KG1 (cell line): Measurements from ENCODE around the gene DPY30.

ENCODE experiments used
- DNase-seq: peaks from one replicate; lab custom pipeline; 2025; lab: John Stamatoyannopoulos, UW

DPY30 gene

DNA sequence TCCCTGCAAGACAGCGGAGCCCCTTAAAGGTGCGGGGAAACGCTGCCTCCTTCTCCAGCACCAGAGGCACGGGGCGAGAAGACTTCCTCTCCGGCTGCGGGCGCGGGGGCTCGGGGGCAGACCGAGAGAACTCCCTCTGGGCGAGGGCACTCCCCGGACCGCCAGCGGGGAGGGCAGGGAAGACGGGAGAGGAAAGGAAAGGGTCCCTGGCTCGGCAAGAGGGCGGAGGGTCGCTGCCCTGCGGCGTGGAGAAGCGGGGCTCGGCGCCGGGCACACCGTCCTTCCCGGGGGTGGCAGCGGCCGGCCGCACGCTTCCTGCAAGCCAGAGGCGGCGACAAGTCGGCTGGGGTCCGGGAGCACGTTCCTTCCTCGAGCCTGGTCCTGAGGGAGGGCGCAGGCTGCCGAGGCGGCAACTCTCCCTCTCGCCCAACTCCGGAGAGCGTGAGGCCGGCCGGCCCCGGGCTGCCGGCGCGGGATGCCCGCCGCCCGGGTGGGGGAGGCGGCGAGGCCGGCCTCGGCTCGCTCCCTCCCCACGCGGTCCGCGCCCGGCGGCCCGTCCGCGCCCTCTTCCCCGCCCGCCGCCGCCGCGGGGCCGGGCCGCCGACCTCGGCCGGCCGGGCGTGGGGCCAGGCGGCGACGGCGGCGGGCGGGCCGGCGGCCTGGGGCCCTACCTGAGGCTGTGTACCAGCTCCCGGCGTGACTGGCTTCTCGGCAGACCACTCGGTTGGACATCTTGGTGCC lies 29.9 kb downstream of the DPY30 start:
- no peak for DNase-seq

DNA sequence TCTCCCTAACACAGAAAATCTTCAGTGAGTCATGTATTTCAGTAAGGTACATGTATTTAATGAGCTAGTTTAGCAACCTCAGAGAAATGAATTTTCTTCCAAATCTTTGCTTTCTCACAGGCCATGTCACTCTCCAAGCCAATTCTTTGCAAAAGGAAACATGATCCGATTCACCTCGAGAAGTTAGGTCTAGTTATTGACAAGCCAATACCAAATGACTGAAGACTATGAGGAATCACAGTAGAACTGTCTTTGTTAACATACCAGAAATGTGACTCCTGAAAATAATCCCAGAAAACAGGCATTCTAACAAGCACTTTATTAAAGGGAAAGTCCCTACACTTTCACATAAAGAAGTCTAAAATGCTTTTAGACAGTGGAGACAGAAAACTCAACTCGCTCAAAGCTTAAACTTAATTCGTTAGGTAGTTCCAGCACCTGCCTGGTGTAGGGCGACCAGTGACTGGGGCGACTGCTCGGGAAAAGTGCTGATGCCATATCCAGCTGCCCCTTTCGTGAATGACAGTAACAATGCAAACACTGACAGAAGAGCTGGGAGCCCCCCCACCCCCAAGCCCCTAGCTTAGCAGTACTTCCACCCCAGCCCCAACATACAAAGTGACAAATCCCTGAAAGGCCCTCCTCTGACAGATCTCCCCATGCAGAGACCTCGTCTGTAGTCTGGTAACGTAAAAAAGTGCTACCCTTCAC lies 30.6 kb downstream of the DPY30 start:
- DNase-seq, result no peak

DNA sequence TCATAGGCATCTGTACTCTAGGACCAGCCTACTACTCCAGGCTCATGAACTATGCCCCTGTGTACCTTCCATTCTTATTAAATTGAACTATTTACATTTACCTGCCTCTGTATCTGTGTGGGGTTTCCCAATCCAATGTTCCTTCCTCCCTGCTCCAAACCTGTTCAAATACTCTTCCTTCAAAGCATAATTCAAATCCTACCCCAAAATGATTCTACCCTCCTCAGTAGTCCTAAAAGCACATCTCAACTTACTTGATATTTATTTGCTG lies 32.5 kb downstream of the DPY30 start:
- DNase-seq, result no peak

DNA sequence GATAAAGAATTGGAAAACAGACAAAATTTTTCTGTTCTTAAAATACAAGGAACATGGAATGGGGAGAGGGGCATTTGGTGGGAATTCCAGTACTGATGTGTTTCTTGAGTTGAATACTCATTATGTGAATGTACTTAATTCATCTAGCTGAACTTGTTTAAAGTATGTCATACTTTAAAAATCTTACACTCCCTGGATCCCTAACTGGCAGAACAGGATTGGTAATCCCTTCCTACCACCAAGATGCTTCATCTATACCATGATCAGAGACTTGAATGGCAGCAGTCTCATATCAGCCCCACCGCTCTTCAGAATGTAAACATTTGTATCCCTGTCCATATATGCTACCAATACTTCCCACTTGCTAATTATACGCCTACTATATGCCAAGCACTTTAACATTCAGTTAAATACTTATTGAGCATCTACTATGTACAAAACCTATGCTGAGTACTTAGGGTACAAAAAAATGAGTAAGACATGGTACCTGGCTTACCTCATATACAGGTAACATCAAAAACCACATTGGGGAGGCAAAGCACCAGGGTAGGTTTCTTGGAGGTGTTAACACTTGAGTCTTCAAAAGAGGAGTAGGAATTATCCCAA lies 34.1 kb downstream of the DPY30 start:
- no peak for DNase-seq

DNA sequence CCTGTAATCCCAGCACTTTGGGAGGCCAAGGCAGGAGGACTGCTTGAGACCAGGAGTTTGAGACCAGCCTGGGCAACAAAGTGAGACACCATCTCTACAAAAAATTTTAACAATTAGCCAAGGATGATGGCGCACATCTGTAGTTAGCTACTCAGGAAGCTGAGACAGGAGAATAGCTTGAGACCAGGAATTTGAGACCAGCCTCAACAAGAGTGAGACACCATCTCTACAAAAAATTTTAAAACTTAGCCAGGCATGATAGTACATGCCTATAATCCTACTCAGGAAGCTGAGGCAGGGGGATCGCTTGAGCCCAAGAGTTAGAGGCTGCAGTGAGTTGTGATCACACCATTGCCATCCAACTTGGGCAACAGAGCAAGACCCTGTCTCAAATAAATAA lies 35.8 kb downstream of the DPY30 start:
- DNase-seq, result no peak

DNA sequence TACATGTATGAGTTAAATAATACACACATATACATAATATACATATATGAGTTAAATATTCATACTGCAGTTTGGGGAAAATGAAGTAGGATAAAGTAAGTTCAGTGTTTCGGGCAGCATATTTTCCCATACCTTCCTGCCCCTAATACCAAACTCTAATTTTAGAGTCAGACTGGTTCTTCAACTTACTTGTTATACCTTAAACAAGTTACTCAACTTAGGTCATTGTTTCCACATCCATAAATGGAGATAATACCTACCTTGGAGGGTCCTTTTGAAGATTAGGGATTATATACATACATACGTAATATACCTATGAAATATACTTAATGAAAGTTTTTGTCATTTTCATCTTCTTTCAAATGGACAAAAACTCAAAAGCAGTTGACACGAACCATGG lies 37.2 kb downstream of the DPY30 start:
- DNase-seq, result no peak

DNA sequence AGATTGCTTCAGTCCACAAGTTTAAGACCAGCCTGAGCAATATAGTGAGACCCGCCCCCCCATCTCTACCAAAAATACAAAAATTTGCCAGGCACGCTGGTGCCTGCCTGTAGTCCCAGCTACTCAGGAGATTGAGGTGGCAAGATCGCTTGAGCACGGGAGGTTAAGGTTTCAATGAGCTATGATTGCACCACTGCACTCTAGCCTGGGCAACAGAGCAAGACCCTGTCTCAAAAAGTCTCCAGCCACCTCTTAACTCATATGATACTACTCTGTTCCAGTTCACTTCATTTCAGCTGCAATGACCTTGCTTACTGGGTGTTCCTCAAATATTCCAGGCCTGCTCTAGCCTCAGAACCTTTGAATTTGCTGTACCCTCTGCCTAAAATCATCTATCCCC lies 40.2 kb downstream of the DPY30 start:
- DNase-seq, result no peak

DNA sequence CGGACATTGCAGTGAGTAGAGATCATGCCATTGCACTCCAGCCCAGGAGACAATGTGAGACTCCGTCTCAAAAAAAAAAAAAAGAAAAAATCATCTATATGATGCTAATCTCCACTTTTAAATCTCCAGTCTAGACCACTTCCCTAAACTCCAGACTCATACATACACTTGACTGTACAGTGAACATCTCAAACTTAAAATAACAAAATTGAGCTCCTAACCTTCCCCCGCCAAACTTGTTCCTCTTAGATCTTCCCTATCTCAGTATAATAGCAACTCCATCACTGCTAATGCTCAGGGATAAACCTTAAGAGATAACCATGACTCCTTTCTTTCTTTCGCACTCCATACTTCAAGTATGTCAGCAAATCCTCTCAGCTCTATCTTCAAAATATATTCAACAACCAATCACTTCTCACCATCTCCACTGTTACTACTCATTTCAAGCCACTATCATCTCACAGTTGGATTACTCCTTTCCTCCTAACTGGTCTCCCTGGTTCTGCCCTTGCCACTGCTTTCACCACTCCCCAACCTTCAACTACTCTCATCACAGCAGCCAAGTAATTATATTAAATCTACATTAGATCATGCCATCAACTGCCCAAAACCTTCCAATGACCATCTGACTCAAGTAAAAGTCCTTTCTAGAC lies 40.7 kb downstream of the DPY30 start:
- peak; percentile 31 for DNase-seq

DNA sequence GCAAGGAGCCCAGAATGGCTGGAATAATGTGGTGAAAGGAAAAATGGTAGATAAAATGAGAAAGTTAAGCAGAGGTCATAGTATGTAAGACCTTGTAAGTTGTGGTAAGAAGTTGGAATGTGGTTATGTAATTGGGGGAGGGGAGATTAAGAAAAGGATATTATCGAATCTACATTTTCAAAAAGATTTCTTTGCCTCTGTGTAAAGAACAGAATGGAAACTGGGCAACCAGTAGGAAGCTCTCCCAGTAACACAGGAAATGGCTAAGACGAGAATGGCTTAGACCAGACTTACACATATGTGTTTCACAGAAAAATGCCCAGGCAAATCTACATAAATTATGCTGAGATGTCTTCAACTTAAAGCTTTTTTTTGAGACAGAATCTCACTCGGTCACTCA lies 42.0 kb downstream of the DPY30 start:
- no peak for DNase-seq

DNA sequence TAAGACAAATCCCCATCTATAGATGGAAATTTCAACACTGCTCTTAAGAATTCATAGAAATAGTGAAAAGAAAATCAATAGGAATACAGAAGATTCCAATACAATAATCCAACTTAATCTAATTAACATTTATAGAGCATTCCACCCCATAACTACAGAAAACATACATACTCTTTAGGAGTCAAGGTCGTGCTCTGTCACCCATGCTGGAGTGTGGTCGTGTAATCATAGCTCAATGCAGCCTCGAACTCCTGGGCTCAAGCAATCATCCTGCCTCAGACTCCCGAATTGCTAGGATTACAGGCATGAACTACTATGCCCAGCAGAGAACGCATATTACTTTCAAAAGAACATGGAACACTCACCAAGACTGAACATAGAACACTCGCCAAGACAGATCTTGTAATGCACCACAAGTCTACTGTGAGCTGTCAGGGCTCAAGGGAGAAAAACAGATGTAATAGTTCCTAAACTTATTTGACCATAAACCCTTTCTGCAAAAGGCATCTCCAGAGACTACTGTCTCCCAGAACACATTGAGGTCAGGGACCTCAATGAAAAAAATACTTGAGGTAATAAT lies 42.9 kb downstream of the DPY30 start:
- DNase-seq, result no peak

DNA sequence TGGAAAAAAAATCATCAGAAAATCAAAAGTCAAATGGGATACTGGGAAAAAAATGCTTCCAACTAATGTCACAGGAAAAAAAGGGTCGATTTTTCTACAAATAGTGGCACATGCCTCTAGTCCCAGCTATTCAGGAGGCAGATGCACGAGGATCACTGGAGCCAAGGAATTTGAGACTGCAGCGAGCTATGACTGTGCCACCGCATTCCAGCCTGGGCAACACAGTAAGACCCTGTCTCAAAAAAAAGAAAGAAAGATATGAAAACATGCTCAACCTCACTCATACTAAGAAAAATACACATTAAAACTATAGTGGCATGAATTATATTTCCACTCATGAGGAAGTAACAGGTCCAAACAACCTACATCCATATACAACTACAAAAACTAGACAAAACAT lies 46.7 kb downstream of the DPY30 start:
- DNase-seq, result no peak

DNA sequence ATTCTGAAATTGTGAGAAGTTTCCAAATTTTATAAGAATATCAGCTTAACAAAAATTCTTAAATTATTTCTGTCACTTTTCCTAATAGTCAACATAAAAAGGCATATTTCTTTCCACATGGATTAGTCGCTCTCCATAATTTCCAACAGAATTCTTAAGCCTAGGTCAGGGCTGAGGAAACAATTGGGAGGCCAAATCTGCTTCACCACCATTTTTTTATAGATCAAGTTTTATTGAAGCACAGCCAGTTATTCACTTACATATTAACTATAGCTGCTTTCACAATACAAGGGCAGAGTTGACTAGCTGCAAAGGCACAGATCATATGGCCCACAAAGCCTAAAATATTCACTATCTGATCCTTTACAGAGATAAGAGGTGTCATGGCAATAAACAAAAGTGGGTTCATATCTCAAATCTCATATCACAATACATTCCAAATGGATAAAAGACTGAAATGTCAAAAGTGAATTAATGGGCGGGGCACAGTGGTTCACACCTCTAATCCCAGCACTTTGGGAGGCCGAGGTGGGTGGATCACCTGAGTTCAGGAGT lies 47.5 kb downstream of the DPY30 start:
- no peak for DNase-seq

DNA sequence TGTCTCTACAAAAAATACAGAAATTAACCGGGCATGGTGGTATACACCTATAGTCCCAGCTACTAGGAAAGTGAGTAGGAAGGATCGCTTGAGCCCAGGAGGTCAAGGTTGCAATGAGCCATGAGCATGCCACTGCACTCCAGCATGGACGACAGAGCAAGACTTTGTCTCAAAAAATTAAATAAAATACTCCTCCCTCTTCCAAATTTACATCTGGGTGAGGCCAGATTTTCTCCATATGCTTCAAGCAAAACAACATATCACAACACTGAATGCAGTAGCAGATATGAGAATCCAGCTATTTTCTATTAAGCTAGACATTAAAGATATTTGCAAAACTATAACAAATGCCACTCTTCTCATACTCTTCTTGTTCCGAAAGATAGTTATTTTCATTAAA lies 49.7 kb downstream of the DPY30 start:
- no peak for DNase-seq

DNA sequence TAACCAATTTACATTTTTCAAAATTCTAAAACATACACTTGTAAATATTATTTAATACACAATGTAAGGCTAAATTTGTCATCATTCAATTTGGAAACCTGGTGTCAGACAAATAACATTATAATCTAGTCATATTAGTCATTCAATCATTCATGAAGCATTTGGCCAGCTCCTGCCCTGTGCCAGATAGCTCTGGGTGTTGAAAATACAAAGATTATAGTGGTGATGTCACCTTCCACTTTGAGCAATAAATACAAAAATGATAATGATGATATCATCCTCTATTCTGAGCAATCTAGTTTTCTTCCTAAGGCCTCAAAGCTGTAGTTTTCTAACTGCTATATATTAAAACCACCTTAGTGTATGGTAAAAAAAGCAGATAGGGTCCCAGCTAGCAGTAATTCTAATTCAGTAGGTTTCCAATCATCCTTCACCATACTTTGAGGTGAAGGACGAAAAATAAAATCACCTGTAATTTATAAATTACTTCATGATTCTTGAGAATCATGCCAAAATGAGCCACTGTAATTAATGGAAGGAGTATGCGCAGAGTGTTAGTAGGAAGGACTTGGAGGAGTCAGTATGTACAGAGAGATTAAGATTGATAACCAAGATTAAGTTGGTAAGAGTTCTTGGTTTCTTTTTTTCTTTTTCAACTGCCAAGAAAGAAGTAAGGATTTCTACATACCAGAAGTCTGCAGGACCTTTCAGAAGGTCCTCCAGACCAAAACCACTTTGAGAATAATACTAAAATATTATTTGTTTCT lies 52.0 kb downstream of the DPY30 start:
- DNase-seq, result no peak

DNA sequence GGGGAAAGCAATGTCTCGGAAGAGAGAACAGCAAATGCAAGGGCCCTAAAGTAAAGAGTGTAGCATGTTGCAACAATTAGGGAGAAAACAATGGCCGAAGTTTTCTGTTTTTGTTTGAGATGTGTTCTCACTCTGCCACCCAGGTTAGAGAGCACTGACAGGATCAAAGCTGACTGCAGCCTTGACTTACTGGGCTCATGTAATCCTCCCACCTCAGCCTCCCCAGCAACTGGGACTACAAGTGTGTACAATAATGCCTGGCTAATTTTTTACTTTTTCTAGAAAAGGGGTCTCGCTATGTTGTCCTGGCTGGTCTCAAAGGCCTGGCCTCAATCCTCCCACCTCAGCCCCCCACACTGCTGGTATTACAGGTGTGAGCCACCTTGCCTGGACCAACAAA lies 52.7 kb downstream of the DPY30 start:
- DNase-seq, result no peak

DNA sequence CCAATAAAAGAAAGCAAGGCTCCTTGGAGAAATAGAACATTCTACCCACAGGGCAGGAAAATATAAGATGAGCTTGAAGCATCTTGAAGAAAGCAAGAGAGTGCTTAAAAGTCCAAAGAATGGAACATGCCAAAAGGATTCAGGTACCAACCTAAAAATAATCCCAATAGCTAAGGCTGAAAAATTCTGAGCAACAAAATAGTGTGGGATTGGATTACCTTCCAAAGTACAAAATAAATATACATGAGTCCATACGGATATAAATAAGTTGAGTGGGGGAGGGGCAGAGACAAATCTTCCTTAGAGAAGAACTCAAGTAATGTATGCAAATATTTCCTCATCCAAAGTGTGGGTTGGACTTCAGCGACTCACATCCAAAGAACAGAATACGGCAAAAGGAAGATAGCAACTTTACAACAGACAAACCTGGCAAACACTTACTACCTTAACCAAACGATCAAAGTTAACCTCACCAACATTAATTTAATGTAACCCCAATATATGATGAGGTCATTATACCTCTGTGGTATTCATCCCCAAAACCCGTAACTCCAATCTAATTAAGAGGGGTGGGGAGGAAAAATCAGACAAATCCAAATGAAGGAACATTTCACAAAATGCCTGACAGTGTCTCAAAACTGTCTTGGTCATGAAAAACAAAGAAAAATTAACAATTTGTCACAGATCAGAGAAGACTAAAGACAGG lies 55.7 kb downstream of the DPY30 start:
- DNase-seq, result no peak

DNA sequence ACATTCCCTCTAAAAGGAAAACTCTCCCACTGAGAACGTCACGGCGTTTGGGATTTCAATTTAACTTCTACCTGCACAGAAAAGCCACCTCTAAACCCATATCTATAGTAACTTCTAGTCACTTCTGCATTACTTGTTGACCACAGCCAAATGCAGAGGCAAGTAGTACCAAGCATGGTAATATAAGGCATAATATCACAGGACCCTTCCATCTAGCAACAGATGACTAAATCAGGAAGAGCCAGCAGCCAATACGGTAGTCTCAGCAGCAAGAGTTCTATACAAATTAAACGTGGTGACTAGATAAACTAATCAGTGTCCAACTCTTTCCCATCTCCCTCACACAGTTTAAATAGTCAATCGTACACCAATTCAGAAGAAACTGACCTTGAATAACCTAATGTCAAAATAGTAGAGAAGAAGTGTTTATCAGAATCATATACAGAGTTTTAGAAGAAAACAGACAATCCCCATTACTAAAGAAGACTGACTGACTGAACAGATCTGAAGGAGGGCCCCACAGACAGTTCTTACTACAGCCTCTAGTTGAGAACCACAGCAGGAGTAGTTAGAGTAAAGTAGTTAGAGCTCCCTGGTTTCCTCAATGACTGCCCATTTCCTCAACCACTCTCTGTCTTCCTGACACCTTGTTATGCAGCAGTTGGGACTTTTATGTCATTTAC lies 58.8 kb downstream of the DPY30 start:
- no peak for DNase-seq

DNA sequence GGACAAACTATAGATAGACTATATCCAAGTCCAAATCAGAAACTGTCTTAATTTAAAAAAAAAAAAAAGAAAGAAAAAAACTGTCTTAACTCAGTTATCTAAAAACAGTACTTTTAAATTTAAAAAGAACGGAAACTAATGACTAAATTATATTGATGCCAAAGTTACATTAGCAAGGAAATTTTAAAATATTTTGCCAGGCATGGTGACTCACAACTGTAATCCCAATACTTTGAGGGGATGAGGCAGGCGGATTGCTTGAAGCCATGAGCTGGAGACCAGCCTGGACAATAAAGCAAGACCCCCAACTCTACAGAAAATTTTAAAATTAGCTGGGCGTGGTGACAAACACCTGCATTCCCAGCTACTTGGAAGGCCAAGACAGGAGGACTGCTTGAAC lies 59.6 kb downstream of the DPY30 start:
- DNase-seq, result no peak

DNA sequence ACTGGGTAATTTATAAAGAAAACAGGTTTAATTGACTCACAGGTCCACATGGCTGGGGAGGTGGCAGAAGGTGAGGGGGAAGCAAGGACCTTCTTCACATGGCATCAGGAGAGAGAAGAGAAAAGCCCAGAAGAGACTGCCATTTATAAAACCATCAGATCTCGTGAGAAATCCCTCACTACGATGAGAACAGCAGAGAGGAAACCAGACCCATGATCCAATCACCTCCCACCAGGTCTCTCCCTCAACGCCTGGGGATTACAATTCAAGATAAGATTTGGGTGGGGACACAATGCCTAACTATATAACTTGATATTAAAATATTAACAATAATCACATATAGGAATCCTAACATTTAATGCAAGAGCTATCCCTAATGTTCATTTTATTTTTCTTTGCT lies 60.6 kb downstream of the DPY30 start:
- DNase-seq, result no peak

DNA sequence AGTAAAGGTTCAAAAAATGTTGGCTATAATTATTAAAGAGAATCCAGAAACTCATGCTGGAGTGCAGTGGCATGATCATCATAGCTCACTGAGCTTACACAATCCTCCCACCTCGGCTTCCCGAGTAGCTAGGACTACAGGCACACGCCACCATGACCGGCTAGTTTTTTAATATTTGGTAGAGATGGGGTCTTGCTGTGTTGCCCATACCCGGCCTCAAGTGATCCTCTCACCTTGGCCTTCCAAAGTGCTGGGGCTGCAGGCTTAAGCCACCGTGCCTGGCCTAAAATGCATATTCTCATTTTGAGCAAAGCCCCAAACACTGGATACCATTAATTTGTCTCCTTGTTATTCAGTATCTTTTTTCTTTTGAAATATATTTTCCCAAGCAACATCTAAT lies 61.2 kb downstream of the DPY30 start:
- DNase-seq, result no peak
